Measurements from ENCODE around the gene RBBP9. TPM values are rescaled to one million over a fixed set of nuclear protein-coding genes. Genes with fewer than 3 reads are reported as not detected.

Gene RBBP9
- total RNA-seq, 1 experiment from 2014 or later: 34.7 TPM

GRCh38 chr20:18466894-18467730 lies 29.9 kb downstream of the RBBP9 start, which contains the start of the genes DZANK1 and POLR3F:
Gene DZANK1 (minus strand): TSS chr20:18467030. CDS start chr20:18465358, 1,672 bp downstream.
Gene POLR3F (plus strand): TSS chr20:18467390. CDS start chr20:18467507, 117 bp downstream.
- no peaks in the 10 kb centered on the region for H3K27me3 ChIP-seq (replicated peaks; ENCODE audit: control insufficient read depth, insufficient read depth, low read length)
- peaks cover 17% of the 10 kb centered on the region for H3K4me1 Mint-ChIP-seq (ENCODE audit: low read depth, unreplicated experiment)
- H3K36me3 ChIP-seq (ENCODE audit: control insufficient read depth, insufficient read depth, low read length): no peaks in the 10 kb centered on the region
- peak within 1 kb of the TSS; percentile 98 for H3K4me3 Mint-ChIP-seq (ENCODE audit: unreplicated experiment)
- no peaks in the 10 kb centered on the region for H3K27me3 Mint-ChIP-seq (ENCODE audit: insufficient read depth, unreplicated experiment)
- no peak for TF ChIP-seq CTCF (IDR thresholded peaks at IDR 0.05; ENCODE audit: insufficient read depth in 1 of 2, low read depth in 1 of 2, low read length in 1 of 2, severe bottlenecking in 1 of 2, unreplicated experiment in 1 of 2)
- H3K27ac Mint-ChIP-seq (ENCODE audit: unreplicated experiment): peak within 1 kb of the TSS; percentile 100
- peak within 1 kb of the TSS; percentile 82 for H3K4me3 ChIP-seq (ENCODE audit: low read depth, low read length)
- intact Hi-C loops (cut with micrococcal nuclease; ENCODE audit: unreplicated experiment): loop anchor here (1.0 to 5.0 kb wide), 4 partner anchors 30 to 54 kb away; partner anchors contain the start of genes RBBP9 and SEC23B
- H3K36me3 Mint-ChIP-seq (ENCODE audit: insufficient read depth, unreplicated experiment): peaks cover 18% of the 10 kb centered on the region
- H3K9me3 Mint-ChIP-seq (ENCODE audit: unreplicated experiment): no peaks in the 10 kb centered on the region
- H3K9me3 ChIP-seq: no peaks in the 10 kb centered on the region
- DNase-seq: peak; percentile 98
- CTCF ChIA-PET: interaction anchor here (0.9 to 1.0 kb wide), 2 partner anchors 30 to 40 kb away, joined by 3 to 4 read pairs; partner anchors contain the start of genes RBBP9 and SEC23B
- POLR2A ChIA-PET: interaction anchor here (0.5 to 2.2 kb wide), 7 partner anchors 11 to 896 kb away, joined by 3 to 48 read pairs (median 3); partner anchors contain the start of genes RBBP9 and SEC23B
- BruUV-seq (replicated peaks): no TSS peak
- H3K4me1 ChIP-seq: peaks cover 6% of the 10 kb centered on the region; the same call in 1 of the 2 replicates

GRCh38 chr20:18466574-18466893 lies 30.5 kb downstream of the RBBP9 start:
- peaks cover 18% of the 10 kb centered on the region for H3K36me3 Mint-ChIP-seq (ENCODE audit: insufficient read depth, unreplicated experiment)
- POLR2A ChIA-PET: interaction anchor here (0.5 to 2.2 kb wide), 6 partner anchors 12 to 896 kb away, joined by 3 to 48 read pairs (median 6); partner anchors contain the start of genes RBBP9 and SEC23B
- no peak for TF ChIP-seq CTCF (IDR thresholded peaks at IDR 0.05; ENCODE audit: insufficient read depth in 1 of 2, low read depth in 1 of 2, low read length in 1 of 2, severe bottlenecking in 1 of 2, unreplicated experiment in 1 of 2)
- peak overlapping the region; percentile 98 for H3K4me3 Mint-ChIP-seq (ENCODE audit: unreplicated experiment)
- H3K27ac Mint-ChIP-seq (ENCODE audit: unreplicated experiment): peak overlapping the region; percentile 100
- H3K9me3 ChIP-seq: no peaks in the 10 kb centered on the region
- peak overlapping the region; percentile 82 for H3K4me3 ChIP-seq (ENCODE audit: low read depth, low read length)
- CTCF ChIA-PET: interaction anchor here (0.9 to 1.0 kb wide), 2 partner anchors 30 to 41 kb away, joined by 3 to 4 read pairs; partner anchors contain the start of genes RBBP9 and SEC23B
- BruUV-seq (replicated peaks): TSS peak; percentile 66
- H3K36me3 ChIP-seq (ENCODE audit: control insufficient read depth, insufficient read depth, low read length): no peaks in the 10 kb centered on the region
- peaks cover 6% of the 10 kb centered on the region; the same call in 1 of the 2 replicates for H3K4me1 ChIP-seq
- no peak for DNase-seq
- intact Hi-C loops (cut with micrococcal nuclease; ENCODE audit: unreplicated experiment): loop anchor here (2.0 to 5.0 kb wide), 2 partner anchors 34 to 54 kb away; no protein-coding TSS in a partner anchor
- no peaks in the 10 kb centered on the region for H3K27me3 ChIP-seq (replicated peaks; ENCODE audit: control insufficient read depth, insufficient read depth, low read length)
- H3K27me3 Mint-ChIP-seq (ENCODE audit: insufficient read depth, unreplicated experiment): no peaks in the 10 kb centered on the region
- peaks cover 17% of the 10 kb centered on the region for H3K4me1 Mint-ChIP-seq (ENCODE audit: low read depth, unreplicated experiment)
- no peaks in the 10 kb centered on the region for H3K9me3 Mint-ChIP-seq (ENCODE audit: unreplicated experiment)

GRCh38 chr20:18465536-18466200 lies 31.4 kb downstream of the RBBP9 start:
- Histone ChIP-seq H3K4me1 (peaks cover 6% of the 10 kb centered on the region; the same call in 1 of the 2 replicates), H3K4me3 (ENCODE audit: low read depth, low read length) (no peak overlapping the region), H3K27me3 (replicated peaks; ENCODE audit: control insufficient read depth, insufficient read depth, low read length) (no peaks in the 10 kb centered on the region), H3K36me3 (ENCODE audit: control insufficient read depth, insufficient read depth, low read length) (no peaks in the 10 kb centered on the region), H3K9me3 (no peaks in the 10 kb centered on the region)
- intact Hi-C loops (cut with micrococcal nuclease; ENCODE audit: unreplicated experiment): loop anchor here (2.0 to 5.0 kb wide), 2 partner anchors 33 to 53 kb away; no protein-coding TSS in a partner anchor
- no peak for TF ChIP-seq CTCF (IDR thresholded peaks at IDR 0.05; ENCODE audit: insufficient read depth in 1 of 2, low read depth in 1 of 2, low read length in 1 of 2, severe bottlenecking in 1 of 2, unreplicated experiment in 1 of 2)
- H3K27ac Mint-ChIP-seq (ENCODE audit: unreplicated experiment): no peak overlapping the region
- H3K4me3 Mint-ChIP-seq (ENCODE audit: unreplicated experiment): peak overlapping the region; percentile 98
- H3K4me1 Mint-ChIP-seq (ENCODE audit: low read depth, unreplicated experiment): peaks cover 17% of the 10 kb centered on the region
- DNase-seq: no peak
- H3K36me3 Mint-ChIP-seq (ENCODE audit: insufficient read depth, unreplicated experiment): peaks cover 18% of the 10 kb centered on the region
- no peaks in the 10 kb centered on the region for H3K27me3 Mint-ChIP-seq (ENCODE audit: insufficient read depth, unreplicated experiment)
- ChIA-PET CTCF (no interaction called here), POLR2A (no interaction called here)
- H3K9me3 Mint-ChIP-seq (ENCODE audit: unreplicated experiment): no peaks in the 10 kb centered on the region
- no TSS peak for BruUV-seq (replicated peaks)
